ENCODE measurements around the gene FAM114A1.
"Not testable (repeated sequence)": the region's sequence is repeated elsewhere in the genome, so short reads cannot be mapped to it uniquely, and the experiment has no call there.

FAM114A1 gene

DNA sequence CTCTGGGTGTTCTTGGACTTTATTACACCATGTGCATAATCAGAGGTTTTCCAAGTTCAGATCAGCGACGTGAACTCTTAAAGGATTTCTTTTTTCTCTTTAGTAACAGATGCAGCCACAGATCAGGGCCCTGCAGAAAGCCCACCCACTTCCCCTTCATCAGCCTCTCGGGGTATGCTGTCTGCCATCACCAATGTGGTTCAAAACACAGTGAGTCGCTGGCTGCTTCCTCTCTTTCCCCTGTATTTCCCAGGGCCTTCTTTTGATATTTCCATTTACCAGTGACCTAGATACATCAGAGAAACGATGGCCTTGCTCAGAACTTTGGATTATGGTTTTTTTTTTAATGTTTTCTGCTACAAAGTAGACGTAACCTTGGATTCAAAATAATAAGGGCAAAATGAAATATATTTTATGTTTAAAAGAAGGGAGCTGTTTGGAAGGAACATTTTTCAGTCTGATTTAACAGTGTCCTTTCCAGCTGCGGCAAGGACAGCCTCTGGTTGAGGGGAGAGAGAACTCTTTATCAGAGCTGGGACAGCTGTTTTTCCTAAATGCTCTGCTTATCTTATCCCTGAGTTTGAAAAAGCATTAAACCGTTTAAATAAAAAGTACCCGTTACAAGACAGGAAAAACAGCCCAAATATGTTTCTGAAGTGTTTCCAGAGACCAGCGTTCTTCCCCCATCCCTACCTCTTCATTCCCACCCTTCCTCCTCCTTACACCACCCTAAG is 38.2 kb downstream of the FAM114A1 start:
- DNase-seq, result no peak

- DNase-seq, result no peak
These were observed 40.2 kb downstream of the FAM114A1 start for GRCh38 chr4:38907696-38908270.

DNA sequence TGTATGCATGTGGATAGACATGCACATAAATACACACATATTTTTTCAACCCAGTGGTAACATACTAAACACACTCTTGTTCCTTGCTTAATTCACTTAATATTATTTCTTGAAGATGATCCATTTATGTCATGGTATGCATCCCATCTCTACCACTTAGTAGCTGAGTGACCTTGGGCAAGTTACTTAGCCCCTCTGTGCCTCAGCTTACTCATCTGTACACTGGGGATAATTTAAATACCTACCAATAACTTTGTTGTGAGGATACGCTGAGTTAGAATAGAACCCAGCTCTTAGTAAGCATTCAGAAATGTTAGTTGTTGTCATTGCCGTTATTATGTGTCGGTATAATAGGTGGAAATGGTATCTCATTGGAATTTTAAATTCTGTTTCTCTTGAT is 41.4 kb downstream of the FAM114A1 start:
- no peak for DNase-seq

DNA sequence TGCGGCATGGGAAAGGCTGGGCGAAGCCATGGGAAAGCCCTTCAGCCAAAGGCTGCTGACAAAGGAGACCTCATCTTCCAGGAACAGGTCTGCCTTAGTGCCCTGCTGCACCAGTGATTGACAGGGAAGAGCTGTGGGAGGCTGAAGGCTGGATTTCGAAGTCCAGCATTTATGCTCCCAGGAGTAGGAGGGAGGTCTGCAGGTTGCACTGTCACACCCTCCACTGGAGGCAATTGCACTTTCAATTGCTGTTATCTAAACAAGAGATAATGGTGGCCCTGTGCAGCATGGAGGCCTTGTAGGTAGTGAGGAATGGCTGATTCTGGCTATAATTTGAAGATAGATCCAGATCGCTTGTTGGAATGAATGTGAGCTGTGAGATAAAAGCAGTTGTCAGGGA is 43.7 kb downstream of the FAM114A1 start:
- DNase-seq, result no peak

GRCh38 chr4:38914854-38915253 is 47.2 kb downstream of the FAM114A1 start:
- no peak for DNase-seq

GRCh38 chr4:38916267-38916666 is 48.7 kb downstream of the FAM114A1 start:
- DNase-seq, result not testable (repeated sequence)

DNA sequence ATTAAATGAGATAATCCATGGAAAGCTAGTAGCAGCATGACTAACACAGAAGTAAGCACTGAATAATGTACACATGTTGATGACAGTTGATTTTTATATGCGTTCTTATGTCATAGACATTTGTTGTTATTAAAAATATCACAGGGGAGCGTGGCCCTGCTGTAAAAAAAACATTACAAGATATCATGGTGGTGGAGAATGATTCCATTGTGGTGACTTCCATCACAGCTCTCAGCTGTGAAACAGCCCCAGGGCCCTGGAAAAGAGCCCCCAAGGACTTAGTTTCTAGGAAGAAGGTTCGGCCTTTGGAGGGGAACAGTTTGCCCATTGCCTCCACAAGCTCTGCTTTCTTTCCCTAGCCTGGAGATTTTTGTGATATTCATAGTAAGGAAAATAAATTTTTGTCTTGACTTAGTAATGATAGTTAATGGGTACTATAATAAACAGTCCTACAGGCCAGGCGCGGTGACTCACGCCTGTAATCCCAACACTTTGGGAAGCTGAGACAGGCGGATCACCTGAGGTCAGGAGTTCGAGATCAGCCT is 49.9 kb downstream of the FAM114A1 start:
- no peak for DNase-seq

DNA sequence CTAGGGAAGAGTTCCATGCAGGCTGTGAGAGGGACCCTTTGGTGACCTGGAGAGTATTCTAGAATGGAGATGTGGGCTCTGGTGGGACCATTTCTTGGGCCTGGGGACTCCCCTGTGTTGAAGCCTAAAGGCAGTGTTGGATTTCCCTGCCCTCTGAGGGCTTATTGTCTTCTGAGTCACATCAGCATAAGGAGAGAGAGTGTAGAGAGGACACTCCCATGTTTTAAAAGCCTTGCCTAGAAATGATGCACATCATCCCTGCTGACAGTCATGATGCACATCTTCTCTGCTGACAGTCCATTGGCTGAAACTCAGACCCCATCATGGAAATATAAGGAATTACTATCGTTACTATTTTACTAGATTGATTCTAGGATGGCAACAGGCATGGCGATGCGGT is 51.9 kb downstream of the FAM114A1 start:
- DNase-seq, result no peak

GRCh38 chr4:38920186-38920585 is 52.6 kb downstream of the FAM114A1 start:
- no peak for DNase-seq

DNA sequence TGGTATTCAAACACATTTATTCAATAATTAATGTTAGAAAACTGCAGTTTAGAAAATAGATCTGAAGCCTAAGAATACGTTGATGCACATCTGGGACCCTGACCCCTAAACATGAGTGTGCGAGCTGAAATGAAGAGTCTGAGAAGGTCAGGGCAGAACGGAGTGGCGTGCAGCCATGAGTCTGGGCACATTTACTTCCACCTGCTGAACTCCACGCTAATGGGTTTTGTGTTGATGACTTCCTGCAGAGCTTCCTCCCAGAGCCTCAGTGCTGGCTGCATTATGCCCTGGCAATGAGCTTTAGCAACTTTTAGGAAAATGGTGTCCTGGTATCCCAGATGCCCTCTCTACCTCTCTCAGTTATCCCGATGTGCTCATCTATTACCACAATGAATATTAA is 53.1 kb downstream of the FAM114A1 start:
- no peak for DNase-seq

GRCh38 chr4:38921151-38921550 is 53.5 kb downstream of the FAM114A1 start:
- no peak for DNase-seq

DNA sequence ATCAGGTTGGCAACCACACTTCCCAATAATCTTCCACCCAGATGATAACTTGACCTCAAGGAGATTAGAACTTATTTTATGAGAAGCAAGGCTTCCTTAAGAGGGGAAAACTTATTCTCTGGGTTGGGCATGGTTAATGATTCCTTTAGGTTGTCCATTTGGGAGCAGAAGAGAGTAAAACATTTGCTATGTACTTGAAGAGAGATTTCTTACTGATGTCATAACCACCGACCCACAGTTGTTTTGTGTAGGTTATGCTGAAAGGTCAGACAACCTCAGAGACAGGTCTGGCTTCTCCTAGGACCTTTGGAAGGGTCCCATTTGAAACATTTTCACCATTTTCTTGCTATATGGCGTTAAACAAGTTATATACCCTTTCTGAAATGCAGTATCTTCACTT is 56.1 kb downstream of the FAM114A1 start:
- DNase-seq, result no peak

- DNase-seq, result no peak
These were observed 56.7 kb downstream of the FAM114A1 start for GRCh38 chr4:38924353-38924752.

GRCh38 chr4:38925492-38926413 is 58.1 kb downstream of the FAM114A1 start:
- DNase-seq, result no peak

DNA sequence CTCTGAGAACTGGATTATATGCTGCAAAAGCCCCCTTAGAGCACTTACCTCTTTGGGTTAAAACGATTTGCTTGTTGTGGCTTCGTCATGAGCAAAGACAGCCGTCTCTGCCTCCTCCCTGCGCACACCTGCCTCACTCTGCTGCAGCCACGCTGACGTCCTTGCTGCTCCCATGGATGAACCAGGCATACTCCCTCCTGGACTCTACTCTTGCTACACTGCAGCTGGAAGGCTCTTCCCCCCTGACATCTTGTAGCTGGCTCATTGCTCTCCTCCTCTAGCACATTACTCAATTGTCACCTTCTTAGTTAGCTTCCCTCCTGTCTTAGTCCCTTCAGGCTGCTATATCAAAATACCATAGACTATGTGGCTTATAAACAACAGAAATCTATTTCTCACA is 59.3 kb downstream of the FAM114A1 start:
- DNase-seq, result no peak

GRCh38 chr4:38928568-38928967 is 61.0 kb downstream of the FAM114A1 start:
- no peak for DNase-seq

GRCh38 chr4:38928974-38929373 is 61.4 kb downstream of the FAM114A1 start:
- DNase-seq, result no peak

DNA sequence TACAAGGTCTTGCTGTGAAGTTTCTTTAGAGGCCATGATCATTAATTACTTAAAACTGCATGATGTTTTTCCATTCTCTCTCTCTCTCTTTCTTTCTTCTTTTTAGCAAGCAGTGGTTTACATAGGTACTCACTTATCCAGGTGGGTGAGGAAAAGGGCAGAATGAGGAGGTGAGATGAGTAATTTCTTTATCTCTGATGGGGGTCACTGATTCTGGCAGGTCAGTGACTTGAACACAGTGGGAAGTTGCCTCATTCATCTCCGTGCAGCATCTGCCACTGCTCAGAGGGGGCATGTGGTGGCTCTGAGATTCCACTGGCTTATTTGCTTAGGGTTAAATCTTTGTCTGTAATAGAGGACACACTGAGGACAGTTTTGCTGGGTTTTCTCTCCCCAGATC is 62.6 kb downstream of the FAM114A1 start:
- DNase-seq, result no peak

GRCh38 chr4:38930707-38931106 is 63.1 kb downstream of the FAM114A1 start:
- no peak for DNase-seq

DNA sequence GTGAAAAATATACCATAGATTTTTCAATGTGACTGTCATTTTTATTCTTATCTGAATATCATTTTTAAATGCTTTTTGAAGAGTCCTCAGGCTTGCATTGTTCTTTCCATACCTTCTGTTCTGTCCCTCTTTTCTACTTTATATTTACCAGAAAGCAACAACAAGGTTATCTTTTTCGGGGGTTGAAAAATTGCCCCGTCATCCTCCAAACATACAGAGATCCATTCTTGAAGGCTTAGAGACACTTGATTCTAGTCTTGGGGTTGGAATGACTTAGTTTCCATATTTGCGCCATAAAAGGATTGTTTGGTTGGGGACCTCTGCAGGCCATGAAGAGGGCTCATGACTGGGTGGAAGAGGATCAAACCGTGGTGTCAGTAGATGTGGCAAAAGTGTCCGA is 63.5 kb downstream of the FAM114A1 start:
- DNase-seq, result no peak

- no peak for DNase-seq
These were observed 67.9 kb downstream of the FAM114A1 start for GRCh38 chr4:38935391-38936073.

DNA sequence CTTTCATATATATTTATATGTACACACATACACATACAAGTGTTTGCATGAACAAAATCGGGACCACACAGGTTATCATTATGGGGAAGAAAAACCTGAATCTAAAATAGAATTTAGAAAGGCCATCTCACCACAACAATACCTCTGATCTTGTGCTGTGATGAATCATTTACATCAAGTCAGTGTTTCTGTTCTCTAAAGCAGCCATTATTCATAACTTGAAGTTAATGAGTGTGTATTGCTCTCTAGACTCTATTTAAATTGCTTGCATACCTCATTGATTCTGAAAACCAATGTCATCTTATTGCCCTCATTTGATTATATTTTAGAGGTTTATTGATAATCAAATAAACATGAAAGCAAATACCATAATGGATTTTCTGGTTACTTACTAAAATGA is 71.6 kb downstream of the FAM114A1 start:
- DNase-seq, result no peak

GRCh38 chr4:38940476-38940875 is 72.9 kb downstream of the FAM114A1 start:
- DNase-seq, result no peak

All from DMS79 (cell line).